Fibroblast of villous mesenchyme (primary cell): ENCODE measurements around the gene DUOX1. TPM values are rescaled to one million over a fixed set of nuclear protein-coding genes. Genes with fewer than 3 reads are reported as not detected.
A peak's percentile ranks its signal among the peaks of the same experiment; 100 is the strongest.

ENCODE experiments used
- DNase-seq: peaks from one replicate; pipeline ENCODE4 v3.0.0-alpha.2; 2010; ENCODE audit warnings: low read depth
- H3K4me3 ChIP-seq: 2 replicates; pipeline ENCODE4 v1.5.1; 2011; ENCODE audit warnings: low read depth, mild to moderate bottlenecking, low read length
- CTCF ChIP-seq: IDR thresholded peaks from 2 replicates; pipeline ENCODE4 v1.5.1; 2012; ENCODE audit warnings: low read depth, mild to moderate bottlenecking, low read length; ENCODE audit not compliant: insufficient read depth
- total RNA-seq: library from RNA; depleted of rRNA; stranded (reverse); fragments of >200 nt; gene quantifications from 2 replicates; pipeline ENCODE4 v1.2.3, GENCODE V29; 2012

DUOX1 gene
- total RNA-seq, 1 donor, result not detected

- no peak overlapping the region for H3K4me3 ChIP-seq
- no peak for DNase-seq
- no peak for TF ChIP-seq CTCF
Measured at GRCh38 chr15:45116482-45117307, 13.1 kb upstream of the DUOX1 start.

GRCh38 chr15:45117308-45118130 is 12.3 kb upstream of the DUOX1 start:
- DNase-seq, result no peak
- no peak for TF ChIP-seq CTCF
- H3K4me3 ChIP-seq, result no peak overlapping the region

- H3K4me3 ChIP-seq, result no peak overlapping the region
- TF ChIP-seq CTCF, result peak; percentile 100
- DNase-seq, result peak; percentile 89
Measured at GRCh38 chr15:45118131-45118588, 11.6 kb upstream of the DUOX1 start.

- TF ChIP-seq CTCF, result no peak
- DNase-seq, result no peak
Measured at GRCh38 chr15:45118996-45119395, 10.8 kb upstream of the DUOX1 start.

GRCh38 chr15:45120081-45120972 is 9.5 kb upstream of the DUOX1 start:
- no peak for DNase-seq
- H3K4me3 ChIP-seq, result no peak overlapping the region
- TF ChIP-seq CTCF, result no peak

More at GRCh38 chr15:45118996-45119395, 10.8 kb upstream of the DUOX1 start:
- H3K4me3 ChIP-seq, result no peak overlapping the region

- TF ChIP-seq CTCF, result no peak
- no peak for DNase-seq
Measured at GRCh38 chr15:45121020-45121419, 8.8 kb upstream of the DUOX1 start.

More at GRCh38 chr15:45121020-45121419, 8.8 kb upstream of the DUOX1 start:
- no peak overlapping the region for H3K4me3 ChIP-seq
